ENCODE results near the gene ARTN. TPM values are rescaled to one million over a fixed set of nuclear protein-coding genes. Genes with fewer than 3 reads are reported as not detected.

The ARTN gene
- total RNA-seq, 2 experiments from 2014 or later = 0.26 to 0.48 TPM

Other genes with a start within 250 kb of the ARTN start
- gene ST3GAL3, start 226.3 kb upstream of the ARTN start, total RNA-seq = 10 to 100 TPM; 15.8 to 20.9 TPM
- gene IPO13, start 13.1 kb downstream of the ARTN start, total RNA-seq = 10 to 100 TPM; 10.7 to 12.5 TPM
- gene DPH2, start 36.2 kb downstream of the ARTN start, total RNA-seq = 10 to 100 TPM; 25.2 to 30.5 TPM
- gene ATP6V0B, start 41.2 kb downstream of the ARTN start, total RNA-seq = 10 to 100 TPM; 39.4 to 75.6 TPM
- 10 to 100 TPM; 27.9 to 35.3 TPM for gene B4GALT2, start 45.4 kb downstream of the ARTN start, total RNA-seq
- 1 to 10 TPM; 1.2 to 2.0 TPM for gene CCDC24, start 57.8 kb downstream of the ARTN start, total RNA-seq
- 10 to 100 TPM; 12.5 to 13.4 TPM for gene SLC6A9, start 97.7 kb downstream of the ARTN start, total RNA-seq
- gene KLF17, start 185.0 kb downstream of the ARTN start, total RNA-seq = not detected
- not detected for gene KLF18, start 207.8 kb downstream of the ARTN start, total RNA-seq